Anterior cingulate cortex (tissue), 58 donors: ENCODE results near the gene INSRR.

Source experiments
- DNase-seq, 58 donors: peaks; one replicate each; lab custom pipeline; 2025; lab: John Stamatoyannopoulos, UW

The INSRR gene

GRCh38 chr1:156894711-156895454 is 36.0 kb upstream of the INSRR start:
- DNase-seq = no peak

- DNase-seq = no peak
Observed at GRCh38 chr1:156894001-156894400, 35.1 kb upstream of the INSRR start.

- no peak for DNase-seq
Observed at GRCh38 chr1:156893048-156893953, 34.4 kb upstream of the INSRR start, which contains the start of gene PEAR1. PEAR1 (plus strand) TSS chr1:156893718; CDS start chr1:156903927, 10,209 bp downstream.

- DNase-seq = peak in 54 of 58 donors; percentile 2 to 83 (median 49)
Observed at GRCh38 chr1:156892190-156893047, 33.5 kb upstream of the INSRR start.

GRCh38 chr1:156889802-156890580 is 31.1 kb upstream of the INSRR start:
- DNase-seq = peak in 54 of 58 donors; percentile 10 to 83 (median 61)

- no peak for DNase-seq
Observed at GRCh38 chr1:156887734-156888133, 28.8 kb upstream of the INSRR start.

GRCh38 chr1:156887317-156887716 is 28.4 kb upstream of the INSRR start:
- no peak for DNase-seq

- no peak for DNase-seq
Observed at GRCh38 chr1:156886583-156887281, 27.8 kb upstream of the INSRR start.

- DNase-seq = no peak
Observed at GRCh38 chr1:156885880-156886355, 27.0 kb upstream of the INSRR start.

- no peak for DNase-seq
Observed at GRCh38 chr1:156885314-156885713, 26.4 kb upstream of the INSRR start.

GRCh38 chr1:156884560-156885184 is 25.8 kb upstream of the INSRR start:
- no peak for DNase-seq

- no peak for DNase-seq
Observed at GRCh38 chr1:156883919-156884318, 25.0 kb upstream of the INSRR start.

- DNase-seq = no peak
Observed at GRCh38 chr1:156882543-156882942, 23.6 kb upstream of the INSRR start.

GRCh38 chr1:156881663-156882062 is 22.7 kb upstream of the INSRR start:
- no peak for DNase-seq

GRCh38 chr1:156881101-156881500 is 22.2 kb upstream of the INSRR start:
- no peak for DNase-seq

GRCh38 chr1:156880473-156880872 is 21.6 kb upstream of the INSRR start:
- DNase-seq = no peak

GRCh38 chr1:156879876-156880275 is 21.0 kb upstream of the INSRR start:
- DNase-seq = no peak

GRCh38 chr1:156877433-156878170 is 18.7 kb upstream of the INSRR start:
- no peak for DNase-seq
